HCT116 (cell line): ENCODE data around the gene JAK2. TPM values are rescaled to one million over a fixed set of nuclear protein-coding genes. Genes with fewer than 3 reads are reported as not detected.

Experiments used
- ATAC-seq: fragments of 200-7000 bp; cut with Tn5 transposase; 2 replicates; pipeline ENCODE4 v1.9.1; 2020; ENCODE audit warnings: mild to moderate bottlenecking, moderate library complexity
- BruUV-seq: library from RNA; stranded (reverse); fragments of 400-500 nt; replicated peaks from 2 replicates; lab custom pipeline; 2021; lab: Mats Ljungman, UMichigan
- CTCF ChIA-PET: fragments of 300-600 bp; sonication (Branson Sonifier 250); formaldehyde crosslinking; loops from one replicate; lab custom pipeline; 2021; ENCODE audit warnings: antibody characterized with exemption; lab: Charles Lee
- POLR2A ChIA-PET: fragments of 300-600, 350-600 bp; sonication (Branson Sonifier 250); formaldehyde crosslinking; loops from one replicate; lab custom pipeline; 2021; ENCODE audit warnings: antibody characterized with exemption; lab: Charles Lee
- RAD21 ChIA-PET, 2 experiments: fragments of 300-600 bp; sonication (Branson Sonifier 250); formaldehyde crosslinking; loops; one replicate each; lab custom pipeline; 2023; ENCODE audit warnings: low total read pairs in 2 of 2; ENCODE audit not compliant: uncharacterized antibody in 2 of 2, unreplicated experiment in 2 of 2, low non-redundant PET in 1 of 2; lab: Charles Lee
- DNase-seq: peaks from one replicate; pipeline ENCODE4 v3.0.0-alpha.2; 2010; ENCODE audit warnings: low read depth, low spot score
- H2AFZ ChIP-seq: fragments of 200-600 bp; shearing (Covaris generic), sonication (generic); 2 replicates; pipeline ENCODE4 v1.6.1; 2017; ENCODE audit warnings: low read depth, mixed run types, mixed read lengths, antibody characterized with exemption, low read length; ENCODE audit not compliant: poor library complexity, severe bottlenecking
- H3K27ac ChIP-seq: 2 replicates; pipeline ENCODE4 v1.5.1; 2012; ENCODE audit warnings: low read depth, low read length
- H3K27me3 ChIP-seq: fragments of 200-600 bp; sonication (generic); 2 replicates; pipeline ENCODE4 v1.6.1; 2016; ENCODE audit warnings: mixed run types, low read length, mixed read lengths; ENCODE audit not compliant: insufficient read depth
- H3K36me3 ChIP-seq, 2 experiments: fragments of 200-500 bp in 1 of 2; fragments of 200-600 bp in 1 of 2; sonication (Bioruptor generic) in 1 of 2; sonication (generic) in 1 of 2; 2 replicates each; pipeline versions ENCODE4 v1.5.1 to v1.6.1; 2014 to 2016; ENCODE audit warnings: low read length in 2 of 2, inconsistent platforms in 1 of 2, mixed read lengths in 1 of 2, mixed run types in 1 of 2; ENCODE audit not compliant: insufficient read depth in 2 of 2, control insufficient read depth in 1 of 2
- H3K4me1 ChIP-seq, 2 experiments: fragments of 200-600 bp in 1 of 2; sonication (generic) in 1 of 2; 2 replicates each; pipeline versions ENCODE4 v1.5.1 to v1.6.1; 2012 to 2017; ENCODE audit warnings: low read length in 2 of 2, inconsistent platforms in 1 of 2, mild to moderate bottlenecking in 1 of 2, mixed read lengths in 1 of 2, mixed run types in 1 of 2, moderate library complexity in 1 of 2; ENCODE audit not compliant: insufficient read depth in 2 of 2, control insufficient read depth in 1 of 2
- H3K4me2 ChIP-seq: fragments of 200-600 bp; sonication (generic); 2 replicates; pipeline ENCODE4 v1.6.1; 2017; ENCODE audit warnings: mixed run types, low read length, mixed read lengths
- H3K4me3 ChIP-seq, 2 experiments: fragments of 200-600 bp in 1 of 2; sonication (generic) in 1 of 2; replicated peaks in 1 of 2; 2 replicates each; pipeline ENCODE4 v1.5.1; 2011 to 2016; ENCODE audit warnings: low read length in 2 of 2, control low read depth in 1 of 2, low read depth in 1 of 2, mild to moderate bottlenecking in 1 of 2, mixed read lengths in 1 of 2, mixed run types in 1 of 2
- H3K79me2 ChIP-seq: fragments of 200-600 bp; sonication (generic); 2 replicates; pipeline ENCODE4 v1.6.1; 2017; ENCODE audit warnings: mild to moderate bottlenecking, mixed run types, low read length, moderate library complexity, mixed read lengths; ENCODE audit not compliant: insufficient read depth
- H3K9ac ChIP-seq: fragments of 200-600 bp; sonication (generic); 2 replicates; pipeline ENCODE4 v1.6.1; 2016; ENCODE audit warnings: low read length, mixed read lengths
- H3K9me2 ChIP-seq: fragments of 200-600 bp; sonication (generic), shearing (Covaris generic); 2 replicates; pipeline ENCODE4 v1.6.1; 2017; ENCODE audit warnings: mixed run types, mild to moderate bottlenecking, moderate library complexity; ENCODE audit not compliant: insufficient read depth
- H3K9me3 ChIP-seq, 2 experiments: fragments of 200-500 bp in 1 of 2; fragments of 200-600 bp in 1 of 2; sonication (Bioruptor generic) in 1 of 2; sonication (generic) in 1 of 2; 2 replicates each; pipeline ENCODE4 v1.6.1; 2014 to 2017; ENCODE audit warnings: low read length in 2 of 2, mixed read lengths in 2 of 2, inconsistent platforms in 1 of 2, low read depth in 1 of 2, mild to moderate bottlenecking in 1 of 2, mixed run types in 1 of 2, moderate library complexity in 1 of 2; ENCODE audit not compliant: control insufficient read depth in 1 of 2, insufficient read depth in 1 of 2
- H4K20me1 ChIP-seq: fragments of 200-600 bp; sonication (generic), shearing (Covaris generic); 2 replicates; pipeline ENCODE4 v1.6.1; 2017; ENCODE audit warnings: mixed run types, mild to moderate bottlenecking, moderate library complexity; ENCODE audit not compliant: insufficient read depth
- ATF3 ChIP-seq: IDR thresholded peaks from 2 replicates; pipeline ENCODE4 v1.6.1; 2012
- CBX3 ChIP-seq: IDR thresholded peaks from 2 replicates; pipeline ENCODE4 v1.6.1; 2012; ENCODE audit warnings: low read depth
- ELF1 ChIP-seq: IDR thresholded peaks from 2 replicates; pipeline ENCODE4 v1.6.1; 2012; ENCODE audit warnings: low read depth, borderline replicate concordance
- FOSL1 ChIP-seq: IDR thresholded peaks from 2 replicates; pipeline ENCODE4 v1.6.1; 2012; ENCODE audit warnings: low read depth
- JUND ChIP-seq: IDR thresholded peaks from 2 replicates; pipeline ENCODE4 v1.6.1; 2012
- MAX ChIP-seq: IDR thresholded peaks from 2 replicates; pipeline ENCODE4 v1.6.1; 2012
- POLR2A ChIP-seq: IDR thresholded peaks from 2 replicates; pipeline ENCODE4 v1.7.0; 2011; ENCODE audit warnings: borderline replicate concordance; ENCODE audit not compliant: insufficient read depth, insufficient read length; ENCODE audit errors: extremely low read depth
- RAD21 ChIP-seq: IDR thresholded peaks from 2 replicates; pipeline ENCODE4 v1.6.1; 2012; ENCODE audit warnings: low read depth, mild to moderate bottlenecking
- SIN3A ChIP-seq: IDR thresholded peaks from 2 replicates; pipeline ENCODE4 v1.6.1; 2012; ENCODE audit warnings: low read depth
- SRF ChIP-seq: IDR thresholded peaks from 2 replicates; pipeline ENCODE4 v1.6.1; 2012; ENCODE audit warnings: low read depth
- TCF7L2 ChIP-seq: IDR thresholded peaks from 2 replicates; pipeline ENCODE4 v1.7.0; 2011; ENCODE audit warnings: borderline replicate concordance, inconsistent platforms; ENCODE audit not compliant: insufficient read depth, insufficient read length; ENCODE audit errors: extremely low read depth
- YY1 ChIP-seq: IDR thresholded peaks from 2 replicates; pipeline ENCODE4 v1.6.1; 2011; ENCODE audit warnings: low read length, low read depth, moderate library complexity, mild to moderate bottlenecking; ENCODE audit not compliant: insufficient replicate concordance; ENCODE audit errors: extremely low read depth
- ZBTB33 ChIP-seq: IDR thresholded peaks from 2 replicates; pipeline ENCODE4 v1.6.1; 2011; ENCODE audit warnings: mild to moderate bottlenecking, low read length, moderate library complexity; ENCODE audit not compliant: insufficient replicate concordance; ENCODE audit errors: extremely low read depth
- ZNF274 ChIP-seq: fragments of 200-500 bp; sonication (Bioruptor generic); IDR thresholded peaks from 2 replicates; pipeline ENCODE4 v1.6.1; 2014; ENCODE audit warnings: mild to moderate bottlenecking, low read depth, low read length, inconsistent platforms
- intact Hi-C: fragments of 100-400 bp; cut with micrococcal nuclease; formaldehyde crosslinking; loops from 2 replicates; pipeline ENCODE4 v1.10.0; 2022
- total RNA-seq: library from RNA; stranded (reverse); gene quantifications from one replicate; pipeline ENCODE4 v1.2.1, GENCODE V29; 2021; ENCODE audit not compliant: unreplicated experiment
- TF ChIP-seq, protein P1 (sequence below): IDR thresholded peaks from 2 replicates; pipeline ENCODE4 v1.6.1; 2012; ENCODE audit warnings: low read depth

JAK2 gene
- total RNA-seq, 1 experiment from 2014 or later: 4.6 TPM

- Histone ChIP-seq H3K4me2 (peak overlapping the region; percentile 94), H3K36me3 (no peaks in the 10 kb centered on the region), H3K9me3 (no peaks in the 10 kb centered on the region), H3K27me3 (no peaks in the 10 kb centered on the region), H3K9ac (peak overlapping the region; percentile 76; the same call in 1 of the 2 replicates), H3K79me2 (no peaks in the 10 kb centered on the region; the same call in 1 of the 2 replicates), H3K4me1 (peaks cover 9 to 22% of the 10 kb centered on the region in 2 experiments), H3K27ac (no peak overlapping the region), H3K4me3 (peak overlapping the region; percentile 67 to 68), H4K20me1 (no peaks in the 10 kb centered on the region), H3K9me2 (no peaks in the 10 kb centered on the region), H2AFZ (no peak overlapping the region)
- TF ChIP-seq POLR2A (no peak), SRF (no peak), TCF7L2 (no peak), ZBTB33 (no peak), ZNF274 (no peak)
- ChIA-PET CTCF (interaction anchor here (1.2 to 1.4 kb wide), 3 partner anchors 194 to 236 kb away, joined by 3 to 5 read pairs (median 4); partner anchors contain the start of gene RCL1), RAD21 (no interaction called here), POLR2A (no interaction called here)
- DNase-seq (no peak), ATAC-seq (no peak)
- BruUV-seq: no TSS peak
- intact Hi-C loops: loop anchor here (5.0 to 10.0 kb wide), 5 partner anchors 139 to 606 kb away; partner anchors contain the start of genes PLPP6 and SPATA6L
These were observed 1.2 kb downstream of the JAK2 start for GRCh38 chr9:4986296-4986695.

GRCh38 chr9:4986783-4987182 lies 1.7 kb downstream of the JAK2 start:
- no peaks in the 10 kb centered on the region for H3K9me2 ChIP-seq
- no peak overlapping the region for H3K9ac ChIP-seq
- H3K4me1 ChIP-seq: peaks cover 9 to 22% of the 10 kb centered on the region in 2 experiments
- no peaks in the 10 kb centered on the region for H3K36me3 ChIP-seq
- no peak for DNase-seq
- no peaks in the 10 kb centered on the region; the same call in 1 of the 2 replicates for H3K79me2 ChIP-seq
- no peak overlapping the region for H3K4me3 ChIP-seq
- RAD21 ChIA-PET: no interaction called here
- POLR2A ChIA-PET: no interaction called here
- no peaks in the 10 kb centered on the region for H3K9me3 ChIP-seq
- ATAC-seq: no peak
- TF ChIP-seq SIN3A: no peak
- TF ChIP-seq POLR2A: no peak
- TF ChIP-seq JUND: no peak
- TF ChIP-seq CBX3: no peak
- no peak for TF ChIP-seq ATF3
- TF ChIP-seq FOSL1: no peak
- TF ChIP-seq, protein P1, sequence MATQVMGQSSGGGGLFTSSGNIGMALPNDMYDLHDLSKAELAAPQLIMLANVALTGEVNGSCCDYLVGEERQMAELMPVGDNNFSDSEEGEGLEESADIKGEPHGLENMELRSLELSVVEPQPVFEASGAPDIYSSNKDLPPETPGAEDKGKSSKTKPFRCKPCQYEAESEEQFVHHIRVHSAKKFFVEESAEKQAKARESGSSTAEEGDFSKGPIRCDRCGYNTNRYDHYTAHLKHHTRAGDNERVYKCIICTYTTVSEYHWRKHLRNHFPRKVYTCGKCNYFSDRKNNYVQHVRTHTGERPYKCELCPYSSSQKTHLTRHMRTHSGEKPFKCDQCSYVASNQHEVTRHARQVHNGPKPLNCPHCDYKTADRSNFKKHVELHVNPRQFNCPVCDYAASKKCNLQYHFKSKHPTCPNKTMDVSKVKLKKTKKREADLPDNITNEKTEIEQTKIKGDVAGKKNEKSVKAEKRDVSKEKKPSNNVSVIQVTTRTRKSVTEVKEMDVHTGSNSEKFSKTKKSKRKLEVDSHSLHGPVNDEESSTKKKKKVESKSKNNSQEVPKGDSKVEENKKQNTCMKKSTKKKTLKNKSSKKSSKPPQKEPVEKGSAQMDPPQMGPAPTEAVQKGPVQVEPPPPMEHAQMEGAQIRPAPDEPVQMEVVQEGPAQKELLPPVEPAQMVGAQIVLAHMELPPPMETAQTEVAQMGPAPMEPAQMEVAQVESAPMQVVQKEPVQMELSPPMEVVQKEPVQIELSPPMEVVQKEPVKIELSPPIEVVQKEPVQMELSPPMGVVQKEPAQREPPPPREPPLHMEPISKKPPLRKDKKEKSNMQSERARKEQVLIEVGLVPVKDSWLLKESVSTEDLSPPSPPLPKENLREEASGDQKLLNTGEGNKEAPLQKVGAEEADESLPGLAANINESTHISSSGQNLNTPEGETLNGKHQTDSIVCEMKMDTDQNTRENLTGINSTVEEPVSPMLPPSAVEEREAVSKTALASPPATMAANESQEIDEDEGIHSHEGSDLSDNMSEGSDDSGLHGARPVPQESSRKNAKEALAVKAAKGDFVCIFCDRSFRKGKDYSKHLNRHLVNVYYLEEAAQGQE: no peak
- no peak for TF ChIP-seq ELF1
- TF ChIP-seq YY1: no peak
- TF ChIP-seq MAX: no peak
- TF ChIP-seq RAD21: no peak
- no TSS peak for BruUV-seq
- H2AFZ ChIP-seq: no peak overlapping the region
- intact Hi-C loops: loop anchor here (5.0 to 10.0 kb wide), 5 partner anchors 139 to 606 kb away; partner anchors contain the start of genes PLPP6 and SPATA6L
- no peaks in the 10 kb centered on the region for H3K27me3 ChIP-seq
- CTCF ChIA-PET: interaction anchor here (1.2 to 1.4 kb wide), 3 partner anchors 194 to 237 kb away, joined by 3 to 5 read pairs (median 4); partner anchors contain the start of gene RCL1
- H4K20me1 ChIP-seq: no peaks in the 10 kb centered on the region
- H3K4me2 ChIP-seq: peak overlapping the region; percentile 94; the same call in 1 of the 2 replicates
- H3K27ac ChIP-seq: no peak overlapping the region
